HEK293 (cell line): ENCODE results near the gene SLC1A2.

ENCODE experiments used
- CTCF ChIA-PET: fragments of 350-600 bp; formaldehyde crosslinking; extraction: SDS; loops from one replicate; lab custom pipeline; 2021; ENCODE audit warnings: antibody characterized with exemption; lab: Yijun Ruan, JAX
- POLR2A ChIA-PET: fragments of 300-600 bp; formaldehyde crosslinking; extraction: SDS; loops from one replicate; lab custom pipeline; 2020; ENCODE audit warnings: antibody characterized with exemption, inconsistent platforms; lab: Yijun Ruan, JAX
- H3K27ac ChIP-seq: fragments of 200-500 bp; sonication (Bioruptor generic); 2 replicates; pipeline ENCODE4 v1.5.1; 2014; ENCODE audit warnings: low read depth, low read length, control low read depth, inconsistent platforms; ENCODE audit errors: extremely low read depth
- H3K36me3 ChIP-seq, 2 experiments: fragments of 200-500 bp in 1 of 2; sonication (Bioruptor generic) in 1 of 2; 1 replicate in 1 of 2; 2 replicates in 1 of 2; pipeline ENCODE4 v1.5.1; 2014 to 2017; ENCODE audit warnings: inconsistent platforms in 2 of 2, low read length in 2 of 2; ENCODE audit not compliant: control insufficient read depth in 2 of 2, insufficient read depth in 1 of 2
- H3K4me1 ChIP-seq: fragments of 200-500 bp; sonication (Bioruptor generic); 2 replicates; pipeline ENCODE4 v1.5.1; 2014; ENCODE audit warnings: mild to moderate bottlenecking, low read length, inconsistent platforms; ENCODE audit not compliant: control insufficient read depth, insufficient read depth
- H3K4me3 ChIP-seq: 2 replicates; pipeline ENCODE4 v1.5.1; 2011; ENCODE audit warnings: low read depth, mild to moderate bottlenecking, control low read depth, low read length, moderate library complexity
- H3K9me3 ChIP-seq: fragments of 200-500 bp; sonication (Bioruptor generic); 2 replicates; pipeline ENCODE4 v1.5.1; 2014; ENCODE audit warnings: low read depth, low read length, inconsistent platforms; ENCODE audit not compliant: control insufficient read depth, insufficient read depth
- FEZF1 ChIP-seq: fragments of 450-650 bp; formaldehyde crosslinking; IDR thresholded peaks from 2 replicates; pipeline ENCODE4 v1.5.1; 2016; ENCODE audit warnings: missing biosample characterization, missing genetic modification characterization
- GLIS1 ChIP-seq: fragments of 450-650 bp; formaldehyde crosslinking; IDR thresholded peaks from 2 replicates; pipeline ENCODE4 v1.5.1; 2016; ENCODE audit warnings: missing biosample characterization, missing genetic modification characterization
- PATZ1 ChIP-seq: fragments of 450-650 bp; formaldehyde crosslinking; IDR thresholded peaks from 2 replicates; pipeline ENCODE4 v1.5.1; 2016; ENCODE audit warnings: missing biosample characterization, missing genetic modification characterization
- WT1 ChIP-seq: fragments of 450-650 bp; formaldehyde crosslinking; IDR thresholded peaks from 2 replicates; pipeline ENCODE4 v1.5.1; 2016; ENCODE audit warnings: missing biosample characterization, missing genetic modification characterization
- ZBTB1 ChIP-seq: fragments of 450-650 bp; formaldehyde crosslinking; IDR thresholded peaks from 2 replicates; pipeline ENCODE4 v1.5.1; 2016; ENCODE audit warnings: missing biosample characterization, missing genetic modification characterization
- ZEB2 ChIP-seq: fragments of 450-650 bp; formaldehyde crosslinking; IDR thresholded peaks from 2 replicates; pipeline ENCODE4 v1.5.1; 2016; ENCODE audit warnings: missing biosample characterization, missing genetic modification characterization
- ZNF16 ChIP-seq: fragments of 450-650 bp; formaldehyde crosslinking; IDR thresholded peaks from 2 replicates; pipeline ENCODE4 v1.5.1; 2016; ENCODE audit warnings: low read depth, missing biosample characterization, missing genetic modification characterization
- ZNF184 ChIP-seq: fragments of 450-650 bp; IDR thresholded peaks from 2 replicates; pipeline ENCODE4 v1.5.1; 2018; ENCODE audit warnings: missing biosample characterization, mild to moderate bottlenecking, missing genetic modification characterization
- ZNF223 ChIP-seq: fragments of 450-650 bp; formaldehyde crosslinking; IDR thresholded peaks from 2 replicates; pipeline ENCODE4 v1.5.1; 2016; ENCODE audit warnings: missing biosample characterization, missing genetic modification characterization
- ZNF24 ChIP-seq: fragments of 450-650 bp; formaldehyde crosslinking; IDR thresholded peaks from 2 replicates; pipeline ENCODE4 v1.5.1; 2016; ENCODE audit warnings: missing biosample characterization, missing genetic modification characterization
- ZNF37A ChIP-seq: fragments of 450-650 bp; IDR thresholded peaks from 2 replicates; pipeline ENCODE4 v1.5.1; 2018; ENCODE audit warnings: missing biosample characterization, missing genetic modification characterization
- ZNF423 ChIP-seq: fragments of 450-650 bp; formaldehyde crosslinking; IDR thresholded peaks from 2 replicates; pipeline ENCODE4 v1.5.1; 2016; ENCODE audit warnings: missing biosample characterization, missing genetic modification characterization
- ZNF433 ChIP-seq: fragments of 450-650 bp; formaldehyde crosslinking; IDR thresholded peaks from 2 replicates; pipeline ENCODE4 v1.5.1; 2016; ENCODE audit warnings: missing biosample characterization, missing genetic modification characterization, low read depth
- ZNF510 ChIP-seq: fragments of 450-650 bp; formaldehyde crosslinking; IDR thresholded peaks from 2 replicates; pipeline ENCODE4 v1.5.1; 2018; ENCODE audit warnings: mild to moderate bottlenecking, missing genetic modification characterization, missing biosample characterization; ENCODE audit not compliant: insufficient replicate concordance
- ZNF645 ChIP-seq: fragments of 450-650 bp; formaldehyde crosslinking; IDR thresholded peaks from 2 replicates; pipeline ENCODE4; 2016; ENCODE audit warnings: missing biosample characterization, missing genetic modification characterization
- ZNF658 ChIP-seq: fragments of 450-650 bp; formaldehyde crosslinking; IDR thresholded peaks from 2 replicates; pipeline ENCODE4; 2016; ENCODE audit warnings: missing biosample characterization, missing genetic modification characterization
- ZSCAN23 ChIP-seq: fragments of 450-650 bp; formaldehyde crosslinking; IDR thresholded peaks from 2 replicates; pipeline ENCODE4 v1.5.1; 2016; ENCODE audit warnings: missing biosample characterization, missing genetic modification characterization
- ZXDB ChIP-seq: fragments of 450-650 bp; formaldehyde crosslinking; IDR thresholded peaks from 2 replicates; pipeline ENCODE4 v1.5.1; 2016; ENCODE audit warnings: missing biosample characterization, missing genetic modification characterization
- TF ChIP-seq, protein P1 (sequence below): fragments of 450-650 bp; formaldehyde crosslinking; IDR thresholded peaks from 2 replicates; pipeline ENCODE4 v1.5.1; 2016; ENCODE audit warnings: missing biosample characterization, missing genetic modification characterization
- TF ChIP-seq, protein P2 (sequence below): fragments of 450-650 bp; formaldehyde crosslinking; IDR thresholded peaks from 2 replicates; pipeline ENCODE4 v1.5.1; 2016; ENCODE audit warnings: missing biosample characterization, missing genetic modification characterization
- TF ChIP-seq, protein P3 (sequence below): fragments of 450-650 bp; formaldehyde crosslinking; IDR thresholded peaks from 2 replicates; pipeline ENCODE4 v1.5.0; 2017; ENCODE audit warnings: missing biosample characterization, missing genetic modification characterization, borderline replicate concordance
- TF ChIP-seq, protein P4 (sequence below): fragments of 450-650 bp; formaldehyde crosslinking; IDR thresholded peaks from 2 replicates; pipeline ENCODE4 v1.5.1; 2017; ENCODE audit warnings: missing biosample characterization, missing genetic modification characterization

SLC1A2 gene

GRCh38 chr11:35334385-35335090 is 84.8 kb downstream of the SLC1A2 start (continued):
- no peak for TF ChIP-seq ZNF433 (tag by site-specific recombination)
- TF ChIP-seq, protein P1, sequence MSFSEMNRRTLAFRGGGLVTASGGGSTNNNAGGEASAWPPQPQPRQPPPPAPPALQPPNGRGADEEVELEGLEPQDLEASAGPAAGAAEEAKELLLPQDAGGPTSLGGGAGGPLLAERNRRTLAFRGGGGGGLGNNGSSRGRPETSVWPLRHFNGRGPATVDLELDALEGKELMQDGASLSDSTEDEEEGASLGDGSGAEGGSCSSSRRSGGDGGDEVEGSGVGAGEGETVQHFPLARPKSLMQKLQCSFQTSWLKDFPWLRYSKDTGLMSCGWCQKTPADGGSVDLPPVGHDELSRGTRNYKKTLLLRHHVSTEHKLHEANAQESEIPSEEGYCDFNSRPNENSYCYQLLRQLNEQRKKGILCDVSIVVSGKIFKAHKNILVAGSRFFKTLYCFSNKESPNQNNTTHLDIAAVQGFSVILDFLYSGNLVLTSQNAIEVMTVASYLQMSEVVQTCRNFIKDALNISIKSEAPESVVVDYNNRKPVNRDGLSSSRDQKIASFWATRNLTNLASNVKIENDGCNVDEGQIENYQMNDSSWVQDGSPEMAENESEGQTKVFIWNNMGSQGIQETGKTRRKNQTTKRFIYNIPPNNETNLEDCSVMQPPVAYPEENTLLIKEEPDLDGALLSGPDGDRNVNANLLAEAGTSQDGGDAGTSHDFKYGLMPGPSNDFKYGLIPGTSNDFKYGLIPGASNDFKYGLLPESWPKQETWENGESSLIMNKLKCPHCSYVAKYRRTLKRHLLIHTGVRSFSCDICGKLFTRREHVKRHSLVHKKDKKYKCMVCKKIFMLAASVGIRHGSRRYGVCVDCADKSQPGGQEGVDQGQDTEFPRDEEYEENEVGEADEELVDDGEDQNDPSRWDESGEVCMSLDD (tag by site-specific recombination): no peak
- no peak for TF ChIP-seq PATZ1 (tag by site-specific recombination)
- TF ChIP-seq ZBTB1 (tag by site-specific recombination): no peak
- no peak for TF ChIP-seq ZNF645
- TF ChIP-seq FEZF1 (tag by site-specific recombination): no peak
- TF ChIP-seq, all 188 proteins: peak for 0

- Histone ChIP-seq H3K27ac (no peak overlapping the region), H3K36me3 (no peaks in the 10 kb centered on the region)
- POLR2A ChIA-PET: no interaction called here
- TF ChIP-seq ZNF16 (tag by site-specific recombination) (no peak), ZNF510 (tag by site-specific recombination) (no peak), ZNF223 (tag by site-specific recombination) (no peak), ZNF645 (no peak), ZNF423 (no peak), ZNF24 (no peak), WT1 (tag by site-specific recombination) (no peak), ZNF37A (no peak), ZEB2 (no peak), GLIS1 (tag by site-specific recombination) (no peak), ZNF184 (tag by site-specific recombination) (no peak), ZNF658 (no peak), ZSCAN23 (tag by site-specific recombination) (no peak), ZXDB (no peak)
- TF ChIP-seq, protein P2, sequence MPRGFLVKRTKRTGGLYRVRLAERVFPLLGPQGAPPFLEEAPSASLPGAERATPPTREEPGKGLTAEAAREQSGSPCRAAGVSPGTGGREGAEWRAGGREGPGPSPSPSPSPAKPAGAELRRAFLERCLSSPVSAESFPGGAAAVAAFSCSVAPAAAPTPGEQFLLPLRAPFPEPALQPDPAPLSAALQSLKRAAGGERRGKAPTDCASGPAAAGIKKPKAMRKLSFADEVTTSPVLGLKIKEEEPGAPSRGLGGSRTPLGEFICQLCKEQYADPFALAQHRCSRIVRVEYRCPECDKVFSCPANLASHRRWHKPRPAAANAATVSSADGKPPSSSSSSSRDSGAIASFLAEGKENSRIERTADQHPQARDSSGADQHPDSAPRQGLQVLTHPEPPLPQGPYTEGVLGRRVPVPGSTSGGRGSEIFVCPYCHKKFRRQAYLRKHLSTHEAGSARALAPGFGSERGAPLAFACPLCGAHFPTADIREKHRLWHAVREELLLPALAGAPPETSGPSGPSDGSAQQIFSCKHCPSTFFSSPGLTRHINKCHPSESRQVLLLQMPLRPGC: no peak
- TF ChIP-seq, protein P3, sequence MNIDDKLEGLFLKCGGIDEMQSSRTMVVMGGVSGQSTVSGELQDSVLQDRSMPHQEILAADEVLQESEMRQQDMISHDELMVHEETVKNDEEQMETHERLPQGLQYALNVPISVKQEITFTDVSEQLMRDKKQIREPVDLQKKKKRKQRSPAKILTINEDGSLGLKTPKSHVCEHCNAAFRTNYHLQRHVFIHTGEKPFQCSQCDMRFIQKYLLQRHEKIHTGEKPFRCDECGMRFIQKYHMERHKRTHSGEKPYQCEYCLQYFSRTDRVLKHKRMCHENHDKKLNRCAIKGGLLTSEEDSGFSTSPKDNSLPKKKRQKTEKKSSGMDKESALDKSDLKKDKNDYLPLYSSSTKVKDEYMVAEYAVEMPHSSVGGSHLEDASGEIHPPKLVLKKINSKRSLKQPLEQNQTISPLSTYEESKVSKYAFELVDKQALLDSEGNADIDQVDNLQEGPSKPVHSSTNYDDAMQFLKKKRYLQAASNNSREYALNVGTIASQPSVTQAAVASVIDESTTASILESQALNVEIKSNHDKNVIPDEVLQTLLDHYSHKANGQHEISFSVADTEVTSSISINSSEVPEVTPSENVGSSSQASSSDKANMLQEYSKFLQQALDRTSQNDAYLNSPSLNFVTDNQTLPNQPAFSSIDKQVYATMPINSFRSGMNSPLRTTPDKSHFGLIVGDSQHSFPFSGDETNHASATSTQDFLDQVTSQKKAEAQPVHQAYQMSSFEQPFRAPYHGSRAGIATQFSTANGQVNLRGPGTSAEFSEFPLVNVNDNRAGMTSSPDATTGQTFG (tag by site-specific recombination): no peak
- TF ChIP-seq, protein P4, sequence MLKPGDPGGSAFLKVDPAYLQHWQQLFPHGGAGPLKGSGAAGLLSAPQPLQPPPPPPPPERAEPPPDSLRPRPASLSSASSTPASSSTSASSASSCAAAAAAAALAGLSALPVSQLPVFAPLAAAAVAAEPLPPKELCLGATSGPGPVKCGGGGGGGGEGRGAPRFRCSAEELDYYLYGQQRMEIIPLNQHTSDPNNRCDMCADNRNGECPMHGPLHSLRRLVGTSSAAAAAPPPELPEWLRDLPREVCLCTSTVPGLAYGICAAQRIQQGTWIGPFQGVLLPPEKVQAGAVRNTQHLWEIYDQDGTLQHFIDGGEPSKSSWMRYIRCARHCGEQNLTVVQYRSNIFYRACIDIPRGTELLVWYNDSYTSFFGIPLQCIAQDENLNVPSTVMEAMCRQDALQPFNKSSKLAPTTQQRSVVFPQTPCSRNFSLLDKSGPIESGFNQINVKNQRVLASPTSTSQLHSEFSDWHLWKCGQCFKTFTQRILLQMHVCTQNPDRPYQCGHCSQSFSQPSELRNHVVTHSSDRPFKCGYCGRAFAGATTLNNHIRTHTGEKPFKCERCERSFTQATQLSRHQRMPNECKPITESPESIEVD (tag by site-specific recombination): no peak
- TF ChIP-seq, all 188 proteins: peak for 0
- no peak overlapping the region for H3K4me3 ChIP-seq
- H3K9me3 ChIP-seq: no peaks in the 10 kb centered on the region
- CTCF ChIA-PET: no interaction called here
- H3K4me1 ChIP-seq: no peaks in the 10 kb centered on the region
Measured at GRCh38 chr11:35332524-35332923, 86.8 kb downstream of the SLC1A2 start.
